IPS-NIHi11 (cell line): ENCODE measurements around the gene AVPI1.
A peak's percentile ranks its signal among the peaks of the same experiment; 100 is the strongest.
"Not testable (repeated sequence)": the region's sequence is repeated elsewhere in the genome, so short reads cannot be mapped to it uniquely, and the experiment has no call there.

ENCODE experiments used
- DNase-seq: peaks from one replicate; pipeline ENCODE4 v3.0.0; 2012; ENCODE audit warnings: mixed read lengths, low spot score

The AVPI1 gene

GRCh38 chr10:97640174-97640867 lies 46.7 kb downstream of the AVPI1 start, which contains the start of gene PI4K2A:
TSS of gene PI4K2A (plus strand) at chr10:97640671. CDS start at chr10:97640743, 72 bp downstream.
- peak; percentile 99 for DNase-seq

GRCh38 chr10:97639090-97639489 lies 48.0 kb downstream of the AVPI1 start:
- DNase-seq, result not testable (repeated sequence)

- DNase-seq, result no peak
Observed at GRCh38 chr10:97635577-97635976, 51.5 kb downstream of the AVPI1 start.

GRCh38 chr10:97633921-97634320 lies 53.1 kb downstream of the AVPI1 start:
- no peak for DNase-seq

GRCh38 chr10:97632949-97633884 lies 53.8 kb downstream of the AVPI1 start, which contains the start of gene MORN4:
TSS of gene MORN4 (minus strand) at chr10:97633500. CDS start at chr10:97619653, 13,847 bp downstream.
- DNase-seq, result peak; percentile 96

- no peak for DNase-seq
Observed at GRCh38 chr10:97631098-97631497, 55.9 kb downstream of the AVPI1 start.

GRCh38 chr10:97629289-97629688 lies 57.8 kb downstream of the AVPI1 start:
- DNase-seq, result no peak

- DNase-seq, result no peak
Observed at GRCh38 chr10:97628228-97628627, 58.8 kb downstream of the AVPI1 start.

- DNase-seq, result no peak
Observed at GRCh38 chr10:97627731-97628130, 59.3 kb downstream of the AVPI1 start.
